ACC112 (cell line): ENCODE results near the gene ITPA.

ENCODE experiments used
- H2AFZ ChIP-seq: fragments of 200-600 bp; sonication (generic); one replicate; pipeline ENCODE4 v1.6.0; 2017; ENCODE audit warnings: antibody characterized with exemption, low read length; ENCODE audit not compliant: unreplicated experiment
- H3K27ac ChIP-seq: fragments of 200-600 bp; sonication (generic); 2 replicates; pipeline ENCODE4 v1.5.1; 2014; ENCODE audit warnings: low read depth, mild to moderate bottlenecking, antibody characterized with exemption, low read length, moderate library complexity
- H3K27me3 ChIP-seq: fragments of 200-600 bp; sonication (generic); 2 replicates; pipeline ENCODE4 v1.6.1; 2014; ENCODE audit warnings: mild to moderate bottlenecking, antibody characterized with exemption, low read length, moderate library complexity, mixed read lengths; ENCODE audit not compliant: insufficient read depth
- H3K36me3 ChIP-seq: fragments of 200-600 bp; sonication (generic); 2 replicates; pipeline ENCODE4 v1.6.1; 2016; ENCODE audit warnings: mild to moderate bottlenecking, antibody characterized with exemption, low read length, moderate library complexity, mixed read lengths; ENCODE audit not compliant: insufficient read depth
- H3K4me1 ChIP-seq: fragments of 200-600 bp; sonication (generic); one replicate; pipeline ENCODE4 v1.6.1; 2016; ENCODE audit warnings: low read length, mixed read lengths; ENCODE audit not compliant: insufficient read depth, unreplicated experiment, control insufficient read depth
- H3K4me3 ChIP-seq: fragments of 200-600 bp; sonication (generic); 2 replicates; pipeline ENCODE4 v1.5.1; 2014; ENCODE audit warnings: mild to moderate bottlenecking, low read depth, low read length
- H3K79me2 ChIP-seq: fragments of 200-600 bp; sonication (generic); one replicate; pipeline ENCODE4 v1.6.0; 2016; ENCODE audit warnings: low read length; ENCODE audit not compliant: control insufficient read depth, unreplicated experiment, insufficient read depth

Gene ITPA

GRCh38 chr20:3190681-3191111, 18.6 kb upstream of the ITPA start:
- Histone ChIP-seq H3K27me3 (no peaks in the 10 kb centered on the region), H3K79me2 (no peaks in the 10 kb centered on the region), H3K4me1 (no peaks in the 10 kb centered on the region), H2AFZ (no peak overlapping the region), H3K4me3 (no peak overlapping the region), H3K36me3 (no peaks in the 10 kb centered on the region; the same call in 1 of the 2 replicates), H3K27ac (no peak overlapping the region)

DNA sequence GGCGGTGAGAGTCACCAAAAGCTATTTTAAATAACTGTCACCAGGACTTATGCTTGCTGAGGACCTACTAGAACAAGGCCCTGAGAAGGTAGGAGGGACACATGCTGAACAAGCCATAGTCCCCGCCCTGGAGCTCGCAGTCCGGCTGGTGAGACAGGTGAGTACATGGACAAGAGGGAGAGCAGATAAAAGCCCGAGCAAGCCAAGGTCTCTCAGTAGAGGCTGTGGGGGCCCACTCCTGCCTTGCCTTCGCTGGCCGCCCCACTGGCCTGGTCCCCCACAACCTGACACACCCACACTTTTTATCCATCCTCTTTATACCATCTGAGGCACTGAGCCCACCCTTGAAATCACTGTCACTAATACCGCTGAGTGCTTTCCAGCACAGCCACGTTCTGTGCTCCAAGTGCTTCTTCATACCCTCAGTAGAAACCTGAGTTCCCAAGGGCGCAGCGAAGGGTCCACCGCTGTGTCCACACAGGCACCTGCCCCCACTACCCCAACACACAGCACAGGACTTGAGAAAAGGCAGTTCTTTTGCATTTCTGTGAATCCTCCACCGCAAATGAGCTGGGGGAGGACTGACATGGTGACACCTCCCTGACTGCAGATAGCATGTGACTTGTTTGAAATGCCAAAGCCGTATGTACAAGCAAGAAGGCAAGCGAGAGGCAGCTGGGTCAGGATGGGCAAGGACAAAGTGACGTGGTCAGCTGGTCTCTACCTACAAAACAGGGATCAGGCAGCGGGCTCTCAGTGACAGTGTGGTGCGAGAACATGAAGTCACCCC, 16.9 kb upstream of the ITPA start:
- Histone ChIP-seq H3K4me1 (no peaks in the 10 kb centered on the region), H3K36me3 (peaks cover 3% of the 10 kb centered on the region; the same call in 1 of the 2 replicates), H2AFZ (no peak overlapping the region), H3K79me2 (no peaks in the 10 kb centered on the region), H3K27me3 (no peaks in the 10 kb centered on the region), H3K4me3 (no peak overlapping the region), H3K27ac (no peak overlapping the region)

- H3K36me3 ChIP-seq, result peaks cover 3% of the 10 kb centered on the region; the same call in 1 of the 2 replicates
- no peak overlapping the region for H3K4me3 ChIP-seq
- no peak overlapping the region for H3K27ac ChIP-seq
- no peak overlapping the region for H2AFZ ChIP-seq
- no peaks in the 10 kb centered on the region for H3K79me2 ChIP-seq
- H3K4me1 ChIP-seq, result no peaks in the 10 kb centered on the region
- H3K27me3 ChIP-seq, result no peaks in the 10 kb centered on the region
These were observed 15.3 kb upstream of the ITPA start for GRCh38 chr20:3193806-3194616.

DNA sequence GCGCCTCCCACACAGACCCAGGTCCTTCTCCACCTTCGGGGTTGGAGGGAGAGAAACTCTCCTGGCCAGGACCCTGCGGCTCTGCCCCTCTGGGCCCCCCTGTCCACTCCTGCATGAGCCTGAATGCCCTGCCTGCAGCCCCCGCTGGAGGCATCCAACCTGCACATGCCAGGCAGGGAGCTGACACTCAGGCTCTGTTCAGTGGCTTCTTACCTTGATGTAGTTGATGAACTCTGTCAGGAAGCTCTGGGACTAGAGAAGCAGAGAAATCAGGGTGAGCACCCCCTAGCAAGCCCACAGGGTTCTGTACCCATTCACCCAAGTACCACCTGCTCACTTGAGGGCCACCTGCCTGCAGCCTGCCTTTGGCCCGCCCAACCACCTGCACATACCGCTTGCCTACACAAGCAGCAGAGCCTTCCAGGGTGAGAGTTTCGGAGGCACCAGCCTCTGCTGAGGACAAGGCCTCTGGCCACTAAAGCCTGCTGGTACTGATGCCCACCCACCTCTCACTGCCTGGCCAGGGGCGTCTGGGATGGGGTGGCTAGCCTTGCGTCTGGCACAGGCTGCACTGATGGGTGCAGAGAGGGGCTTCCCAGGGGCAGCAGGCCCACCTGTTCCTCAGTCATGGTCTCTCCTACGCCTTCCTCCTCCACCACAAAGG, 14.5 kb upstream of the ITPA start:
- no peaks in the 10 kb centered on the region for H3K79me2 ChIP-seq
- peaks cover 3% of the 10 kb centered on the region; the same call in 1 of the 2 replicates for H3K36me3 ChIP-seq
- no peaks in the 10 kb centered on the region for H3K27me3 ChIP-seq
- no peaks in the 10 kb centered on the region for H3K4me1 ChIP-seq
- no peak overlapping the region for H3K27ac ChIP-seq
- H2AFZ ChIP-seq, result no peak overlapping the region
- H3K4me3 ChIP-seq, result no peak overlapping the region

DNA sequence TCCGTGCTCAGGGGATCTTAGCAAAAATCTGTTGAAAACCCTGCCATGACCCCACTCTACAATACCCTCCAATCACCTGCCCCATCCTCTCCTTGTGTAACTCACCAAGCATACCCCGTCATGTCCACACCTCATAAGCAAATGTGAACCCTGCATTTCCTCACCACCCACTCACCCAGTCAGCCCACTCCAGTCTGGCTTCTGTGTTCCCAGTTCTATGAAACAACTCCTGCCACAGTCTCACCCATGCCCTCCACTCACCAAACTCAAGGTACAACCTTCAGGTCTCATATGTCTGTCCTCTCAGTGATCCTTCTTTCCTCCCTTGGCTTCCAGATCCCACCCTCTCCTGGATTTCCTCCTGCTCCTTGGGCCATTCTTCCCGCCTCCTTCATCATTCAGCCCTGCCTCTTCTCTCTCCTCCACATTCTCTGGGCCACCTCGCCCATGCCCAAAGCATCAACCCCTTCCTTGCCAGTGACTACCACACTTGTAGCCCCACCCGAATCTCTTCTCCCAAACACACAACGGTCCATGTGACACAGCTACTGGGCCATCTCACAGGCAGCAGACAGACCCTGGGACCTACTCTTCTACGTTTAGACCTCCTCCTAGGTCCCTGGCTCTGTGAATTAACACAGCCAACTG, 13.6 kb upstream of the ITPA start:
- no peak overlapping the region for H2AFZ ChIP-seq
- no peak overlapping the region for H3K4me3 ChIP-seq
- no peaks in the 10 kb centered on the region for H3K4me1 ChIP-seq
- peaks cover 3% of the 10 kb centered on the region; the same call in 1 of the 2 replicates for H3K36me3 ChIP-seq
- H3K27me3 ChIP-seq, result no peaks in the 10 kb centered on the region
- H3K79me2 ChIP-seq, result no peaks in the 10 kb centered on the region
- H3K27ac ChIP-seq, result no peak overlapping the region

DNA sequence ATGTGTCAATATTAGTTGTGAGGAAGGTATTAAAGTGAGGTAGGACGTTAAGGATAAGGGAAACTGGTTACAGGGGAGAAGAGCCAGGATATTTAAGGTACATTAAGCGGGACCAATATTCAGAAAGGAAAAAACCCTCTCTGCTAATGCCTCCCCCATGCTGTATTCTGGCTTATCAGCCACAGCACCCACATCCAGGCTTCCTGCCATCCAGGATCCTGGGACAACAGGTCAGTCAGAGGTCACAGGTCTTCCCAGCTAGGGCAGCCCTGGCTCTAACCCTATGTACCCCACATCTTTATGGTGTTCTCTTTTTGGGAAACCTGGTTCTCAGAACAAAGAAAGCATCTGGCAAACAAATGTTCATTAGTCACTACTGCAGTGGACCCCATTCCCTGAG, 10.1 kb upstream of the ITPA start:
- Histone ChIP-seq H3K4me1 (peaks cover 8% of the 10 kb centered on the region), H3K27ac (no peak overlapping the region), H3K79me2 (peaks cover 21% of the 10 kb centered on the region), H3K27me3 (no peaks in the 10 kb centered on the region), H2AFZ (no peak overlapping the region), H3K36me3 (peaks cover 3% of the 10 kb centered on the region; the same call in 1 of the 2 replicates), H3K4me3 (no peak overlapping the region)

DNA sequence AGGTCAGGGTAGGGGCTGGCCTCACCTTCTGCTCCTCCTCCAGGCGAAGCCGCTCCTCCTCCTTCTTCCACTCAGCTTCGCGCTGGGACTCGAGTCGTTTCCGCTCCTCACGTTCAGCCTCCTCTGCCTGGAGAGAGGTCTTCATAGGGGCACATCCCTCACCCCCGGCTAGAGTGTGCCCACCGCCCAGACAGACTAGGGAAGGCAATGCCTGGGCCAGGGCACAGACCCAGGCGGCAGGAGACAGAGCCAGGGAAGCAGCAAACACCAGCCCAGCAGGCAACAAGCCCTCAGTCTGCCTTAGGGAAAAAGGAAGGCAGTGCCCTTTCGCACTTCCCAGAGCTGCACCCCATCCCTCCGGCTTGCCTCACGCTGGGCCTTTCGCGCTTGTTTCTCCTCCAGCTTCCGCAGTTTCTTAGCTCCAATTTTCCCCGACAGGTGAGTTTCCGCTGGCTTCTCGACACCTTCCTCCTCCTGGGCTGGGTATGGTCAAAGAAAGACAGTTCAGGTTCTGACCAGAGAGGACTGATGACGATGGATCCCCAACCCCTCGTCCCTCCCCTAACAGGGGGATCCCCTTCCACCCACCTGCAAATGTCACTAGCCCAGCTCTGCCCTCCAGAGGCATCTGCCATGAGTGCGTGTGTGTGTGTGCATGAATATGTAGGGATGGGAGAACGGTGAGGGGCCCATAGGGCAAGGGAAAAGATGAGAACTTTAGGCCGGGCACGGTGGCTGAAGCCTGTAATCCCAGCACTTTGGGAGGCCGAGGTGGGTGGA, 9.1 kb upstream of the ITPA start:
- Histone ChIP-seq H3K27me3 (no peaks in the 10 kb centered on the region), H3K36me3 (peaks cover 3% of the 10 kb centered on the region; the same call in 1 of the 2 replicates), H3K4me3 (no peak overlapping the region), H3K4me1 (peaks cover 8% of the 10 kb centered on the region), H3K79me2 (peaks cover 21% of the 10 kb centered on the region), H3K27ac (no peak overlapping the region), H2AFZ (no peak overlapping the region)

DNA sequence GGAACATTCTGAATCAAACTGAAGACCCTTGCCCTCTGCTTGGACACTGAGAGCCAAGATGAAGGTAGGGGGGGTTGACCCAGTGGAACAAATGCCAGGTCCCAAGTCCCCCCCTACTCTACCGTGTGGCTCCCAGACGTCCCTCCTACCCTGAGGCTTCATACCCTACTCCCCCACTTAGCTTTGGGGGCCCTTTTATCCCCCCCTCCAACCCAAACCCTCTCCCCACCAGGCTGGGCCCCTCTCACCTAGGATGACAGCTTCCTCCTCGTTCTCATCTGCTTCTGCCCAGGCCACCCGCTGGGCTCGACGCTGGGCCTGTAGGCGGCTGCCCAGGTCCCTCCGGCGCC, 6.4 kb upstream of the ITPA start:
- Histone ChIP-seq H3K27ac (no peak overlapping the region), H2AFZ (no peak overlapping the region), H3K36me3 (no peaks in the 10 kb centered on the region; the same call in 1 of the 2 replicates), H3K79me2 (peaks cover 21% of the 10 kb centered on the region), H3K4me1 (peaks cover 9% of the 10 kb centered on the region), H3K27me3 (no peaks in the 10 kb centered on the region), H3K4me3 (peak overlapping the region; percentile 93)

DNA sequence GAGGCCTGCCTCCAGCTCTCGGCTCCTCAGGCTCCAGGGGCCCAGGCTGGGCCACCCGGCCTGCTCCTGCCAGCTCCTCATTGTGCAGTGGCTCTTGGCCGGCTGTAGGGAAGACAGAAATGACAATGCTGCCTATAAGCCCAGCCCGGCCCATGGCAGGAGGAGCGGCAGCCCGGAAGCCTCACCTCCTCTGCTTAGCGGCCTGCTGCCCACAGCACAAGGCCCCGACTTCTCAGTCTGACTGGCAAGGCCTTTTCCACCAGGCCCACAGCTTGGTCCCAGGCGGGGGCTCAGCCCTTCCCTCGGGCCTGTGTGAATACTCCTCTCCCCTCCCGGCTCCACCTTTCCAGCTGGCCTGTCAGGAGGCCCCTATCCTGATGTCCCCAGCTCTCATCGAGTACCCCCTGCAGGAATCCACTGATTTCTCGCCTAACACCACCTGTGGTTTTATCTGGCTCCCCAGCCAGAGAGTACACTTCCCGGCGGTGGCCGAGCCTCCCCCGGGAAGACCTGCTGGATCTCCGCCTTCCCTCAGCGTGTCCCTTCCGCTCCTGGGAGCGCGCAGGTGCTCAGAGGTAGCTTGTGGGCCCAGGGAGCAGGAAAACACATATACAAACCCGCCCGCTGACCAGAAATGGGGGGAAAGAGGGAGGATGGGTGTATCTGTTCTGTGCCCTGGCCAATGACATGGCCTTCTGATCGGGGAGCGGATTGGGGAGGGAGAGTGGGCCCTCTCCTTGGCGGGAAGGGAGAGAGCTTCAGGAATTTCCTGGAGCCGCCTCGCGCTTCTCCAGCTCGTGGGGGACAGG, 5.8 kb upstream of the ITPA start:
- Histone ChIP-seq H2AFZ (peak overlapping the region; percentile 92), H3K27me3 (no peaks in the 10 kb centered on the region), H3K36me3 (no peaks in the 10 kb centered on the region; the same call in 1 of the 2 replicates), H3K27ac (peak overlapping the region; percentile 31; the same call in 1 of the 2 replicates), H3K79me2 (peaks cover 21% of the 10 kb centered on the region), H3K4me3 (peak overlapping the region; percentile 93), H3K4me1 (peaks cover 15% of the 10 kb centered on the region)
